Dedifferentiated amniotic fluid mesenchymal stem cell (primary cell): ENCODE results near the gene DRC3.
"Not testable (repeated sequence)": the region's sequence is repeated elsewhere in the genome, so short reads cannot be mapped to it uniquely, and the experiment has no call there.

Source experiments
- DNase-seq: peaks from one replicate; pipeline ENCODE4 v3.0.0-alpha.2; 2016; ENCODE audit errors: extremely low spot score

DRC3 gene

GRCh38 chr17:17940441-17940911, 32.2 kb upstream of the DRC3 start:
- DNase-seq: peak; percentile 66

- no peak for DNase-seq
Measured at GRCh38 chr17:17941015-17941414, 31.6 kb upstream of the DRC3 start.

DNA sequence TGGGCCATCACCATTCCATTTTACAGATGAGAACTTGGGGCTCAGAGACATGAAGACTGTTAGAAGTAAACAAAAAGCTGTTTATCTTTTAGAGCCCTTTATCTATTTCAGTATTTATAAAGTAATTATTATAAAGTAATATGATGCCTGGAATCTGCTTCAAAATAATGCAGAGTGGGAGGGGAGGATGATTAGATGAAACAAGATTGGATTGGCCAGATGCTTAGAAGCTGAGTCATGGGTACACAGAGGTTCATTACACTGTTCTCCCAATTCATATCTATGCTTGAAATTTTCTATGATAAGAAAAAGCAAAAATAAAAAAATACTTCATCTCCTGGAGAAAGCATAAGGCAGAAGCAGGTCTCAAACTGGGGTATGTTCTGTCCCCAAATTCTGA, 29.8 kb upstream of the DRC3 start:
- DNase-seq: peak; percentile 39

DNA sequence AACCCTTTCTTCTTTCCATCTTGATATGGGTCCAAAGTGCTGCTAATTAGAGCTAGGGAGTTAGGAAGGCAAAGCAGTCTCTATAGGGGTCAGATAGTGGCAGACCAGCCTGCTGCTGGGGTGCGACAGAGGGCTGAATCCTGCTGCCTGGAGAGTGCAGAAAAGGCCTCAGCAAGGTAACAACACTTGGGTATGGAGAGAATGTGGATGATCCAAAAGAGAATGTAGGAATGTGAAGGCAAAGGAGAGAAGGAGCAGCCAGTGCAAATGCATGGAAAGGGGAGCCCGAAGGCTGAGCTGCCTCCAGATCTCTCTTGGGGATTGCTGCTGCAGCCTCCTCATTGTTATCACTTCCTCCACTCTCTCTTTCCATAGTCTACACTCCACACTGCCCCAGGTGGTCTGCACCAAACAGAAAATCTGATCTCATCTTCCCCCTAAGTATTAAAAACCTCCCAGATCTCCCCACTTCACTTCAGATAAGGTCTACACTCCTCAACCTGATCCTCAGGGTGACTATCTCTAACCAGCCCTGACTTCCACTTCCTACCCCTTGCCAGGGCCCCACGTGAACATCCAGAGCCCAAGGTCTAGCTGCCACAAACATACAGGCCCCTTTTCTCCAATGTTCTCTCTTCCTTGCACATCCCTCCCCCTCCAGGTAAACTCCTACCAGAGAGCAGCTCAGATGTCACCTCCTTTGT, 29.2 kb upstream of the DRC3 start:
- no peak for DNase-seq

- no peak for DNase-seq
Measured at GRCh38 chr17:17944242-17944641, 28.4 kb upstream of the DRC3 start.

DNA sequence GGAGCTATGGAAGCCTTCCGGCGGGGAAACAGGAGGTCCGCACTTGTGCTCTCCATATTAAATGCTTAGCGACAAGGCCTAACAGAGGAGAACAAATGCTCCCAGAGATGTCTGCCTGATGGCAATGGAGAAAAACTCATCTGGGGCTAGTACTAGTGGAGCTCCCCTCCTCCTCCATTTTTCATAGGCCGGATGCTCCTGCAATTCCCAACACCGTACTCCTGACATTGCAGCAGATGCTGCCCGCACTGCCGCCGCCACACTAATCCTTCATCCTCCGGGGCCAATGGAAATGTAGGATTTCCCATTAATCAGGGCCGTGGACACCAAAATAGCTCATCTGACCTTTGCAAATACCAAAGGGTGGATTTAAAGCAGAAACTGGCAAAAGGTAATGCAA, 27.9 kb upstream of the DRC3 start:
- no peak for DNase-seq

DNA sequence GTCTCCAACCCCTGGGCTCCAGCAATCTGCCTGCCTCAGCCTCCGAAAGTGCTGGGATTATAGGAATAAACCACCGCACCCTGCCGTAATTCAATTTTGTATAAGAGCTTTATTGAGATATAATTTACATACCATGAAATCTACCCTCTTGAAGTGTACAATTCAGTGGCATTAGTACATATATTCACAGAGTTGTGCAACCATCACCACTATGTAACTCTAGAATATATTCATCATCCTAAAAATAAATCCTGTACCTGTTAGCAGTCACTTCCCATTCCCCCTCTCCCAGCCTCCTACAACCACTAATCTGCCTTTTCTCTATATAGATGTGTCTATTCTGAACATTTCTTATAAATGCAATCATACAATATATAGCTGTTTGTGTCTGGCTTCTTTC, 26.6 kb upstream of the DRC3 start:
- DNase-seq: no peak

- DNase-seq: no peak
Measured at GRCh38 chr17:17947309-17947708, 25.4 kb upstream of the DRC3 start.

- no peak for DNase-seq
Measured at GRCh38 chr17:17947966-17948365, 24.7 kb upstream of the DRC3 start.

GRCh38 chr17:17950347-17950746, 22.3 kb upstream of the DRC3 start:
- no peak for DNase-seq

DNA sequence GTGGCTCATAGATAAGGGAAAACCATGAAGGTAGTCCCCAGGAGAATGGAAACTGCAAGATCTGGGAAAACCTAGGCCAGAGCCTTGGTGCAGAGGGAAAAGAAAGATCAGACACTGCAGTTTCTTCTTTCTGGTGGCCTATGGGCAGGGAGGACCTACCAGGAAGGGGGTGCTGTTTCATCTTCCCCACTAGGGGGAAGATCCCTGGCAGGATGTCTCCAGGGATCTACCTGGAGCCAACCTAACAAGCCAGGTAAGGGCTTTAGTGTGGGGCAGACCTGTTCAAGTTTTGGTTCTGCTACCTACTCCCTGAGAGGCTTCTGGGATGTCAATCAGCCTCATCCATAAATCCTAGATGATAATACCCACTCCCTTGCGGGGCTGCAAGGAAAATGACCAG, 21.9 kb upstream of the DRC3 start:
- DNase-seq: no peak

GRCh38 chr17:17951524-17951923, 21.1 kb upstream of the DRC3 start:
- DNase-seq: no peak

- no peak for DNase-seq
Measured at GRCh38 chr17:17952691-17953090, 20.0 kb upstream of the DRC3 start.

DNA sequence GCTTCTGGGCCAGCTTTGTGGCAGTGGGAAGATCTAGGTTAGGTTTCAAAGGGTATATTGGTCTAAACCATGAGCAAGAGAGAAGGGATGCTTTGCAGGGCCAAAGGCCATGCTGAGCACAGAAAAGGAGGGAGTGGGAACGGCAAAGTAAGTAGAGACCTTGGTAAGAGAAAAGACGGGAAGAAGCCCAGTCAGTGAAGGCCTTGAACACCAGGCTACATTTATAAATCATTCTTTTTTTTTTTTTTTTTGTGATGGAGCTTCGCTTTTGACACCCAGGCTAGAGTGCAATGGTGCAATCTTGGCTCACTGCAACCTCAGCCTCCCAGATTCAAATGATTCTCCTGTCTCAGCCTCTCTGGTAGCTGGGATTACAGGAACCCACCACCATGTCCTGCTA, 18.6 kb upstream of the DRC3 start:
- DNase-seq: no peak

- not testable (repeated sequence) for DNase-seq
Measured at GRCh38 chr17:17955790-17956341, 16.8 kb upstream of the DRC3 start.

DNA sequence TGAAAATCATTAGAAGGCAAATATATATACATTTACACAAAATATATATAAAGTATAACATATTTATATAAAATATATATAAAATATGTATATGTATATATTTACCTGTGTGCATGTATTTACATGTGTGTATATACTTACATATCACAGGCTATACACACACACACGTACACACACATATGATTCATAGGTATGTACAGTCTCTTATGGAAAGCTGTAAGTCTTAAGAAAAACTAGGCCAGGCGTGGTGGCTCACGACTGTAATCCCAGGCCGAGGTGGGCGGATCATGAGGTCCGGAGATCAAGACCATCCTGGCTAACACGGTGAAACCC, 15.1 kb upstream of the DRC3 start:
- no peak for DNase-seq

DNA sequence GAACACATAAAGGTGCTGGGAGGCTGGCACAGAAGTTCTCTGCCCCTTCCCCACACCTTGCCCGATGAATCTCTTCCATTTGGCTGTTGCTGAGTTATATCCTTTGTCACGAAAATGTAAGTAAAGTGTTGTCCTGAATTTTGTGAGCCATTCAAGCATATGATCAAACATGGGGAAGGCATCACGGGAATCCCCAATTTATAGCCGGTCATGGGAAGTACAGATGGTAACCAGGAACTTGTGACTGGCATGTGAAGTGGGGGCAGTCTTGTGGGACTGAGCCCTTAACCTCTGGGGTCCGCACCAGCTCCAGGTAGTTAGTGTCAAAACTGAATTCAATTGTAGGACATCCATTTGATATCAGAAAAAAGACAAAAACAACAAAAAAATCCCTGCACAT, 13.7 kb upstream of the DRC3 start:
- DNase-seq: no peak

DNA sequence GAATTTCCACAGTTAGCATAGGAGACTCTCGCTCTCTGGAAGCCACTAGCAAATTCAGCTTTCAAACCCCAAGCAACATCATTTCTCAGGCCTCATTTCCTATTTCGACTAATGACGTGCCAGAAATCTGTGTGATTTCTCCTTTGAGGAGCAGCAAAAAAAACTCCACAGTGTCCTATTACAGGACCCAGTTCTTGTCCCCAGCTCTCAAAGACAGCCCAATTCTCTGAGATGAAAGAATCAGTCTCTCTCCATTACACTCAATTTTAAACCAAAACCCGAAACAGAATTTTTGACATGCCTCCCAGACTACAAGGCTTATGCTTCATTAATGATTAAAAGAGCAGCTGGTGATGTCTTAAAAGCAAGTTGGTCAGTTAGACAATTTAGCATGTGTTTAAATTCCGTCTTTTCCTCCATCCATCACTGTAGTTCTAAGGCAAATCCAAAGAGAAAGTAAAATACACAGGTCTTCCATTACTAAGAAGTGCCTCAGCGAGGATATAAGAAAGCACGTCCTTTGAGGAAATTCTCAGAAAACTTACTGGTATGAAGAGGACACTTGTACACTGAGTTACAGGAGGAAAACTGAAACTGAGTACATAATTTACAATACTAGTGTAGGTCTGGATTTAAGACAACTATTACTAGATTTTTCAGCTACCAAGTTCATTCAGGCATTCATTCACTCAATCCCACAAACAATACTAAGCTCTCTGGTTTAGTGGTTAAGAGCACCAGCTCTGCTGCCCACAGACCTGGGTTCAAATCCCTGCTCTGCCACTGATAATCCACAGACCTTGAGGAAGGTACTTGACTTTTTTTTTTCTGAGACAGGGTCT, 12.9 kb upstream of the DRC3 start:
- DNase-seq: no peak

GRCh38 chr17:17960500-17961030, 12.1 kb upstream of the DRC3 start:
- no peak for DNase-seq

DNA sequence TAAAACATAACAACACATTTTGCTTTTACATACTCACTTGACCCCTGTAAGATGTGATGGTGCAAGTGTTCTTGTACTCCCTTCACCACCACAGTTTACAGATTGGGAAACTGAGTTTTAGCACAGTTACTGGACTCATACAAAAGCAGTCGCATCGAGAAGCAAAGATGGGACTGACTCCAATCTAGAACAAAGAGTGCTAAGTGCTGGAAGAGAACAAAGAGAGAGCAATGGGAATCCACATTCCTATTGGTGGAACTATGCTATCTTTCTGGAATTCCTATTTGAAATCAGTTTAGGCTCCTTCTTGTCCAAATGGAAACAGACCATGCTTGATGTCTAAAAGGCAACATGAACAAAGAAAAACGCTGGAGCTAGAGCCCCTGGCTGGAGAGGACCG, 9.6 kb upstream of the DRC3 start:
- no peak for DNase-seq

GRCh38 chr17:17963694-17964436, 8.8 kb upstream of the DRC3 start:
- no peak for DNase-seq

GRCh38 chr17:17964710-17965109, 8.0 kb upstream of the DRC3 start:
- no peak for DNase-seq
